Loucy (cell line): ENCODE results near the gene CRISP3.

ENCODE experiments used
- CTCF ChIP-seq: fragments of 200-600 bp; sonication (generic); conservative IDR thresholded peaks from 2 replicates; pipeline ENCODE4 v1.5.1; 2014; ENCODE audit warnings: mild to moderate bottlenecking, antibody characterized with exemption, low read length
- EZH2phosphoT487 ChIP-seq: fragments of 200-600 bp; IDR thresholded peaks from 2 replicates; pipeline ENCODE4 v1.6.1; 2018; ENCODE audit warnings: antibody characterized with exemption, mild to moderate bottlenecking, moderate library complexity, borderline replicate concordance

- TF ChIP-seq CTCF (no peak), EZH2phosphoT487 (no peak)
These were observed 23.8 kb downstream of the CRISP3 start for GRCh38 chr6:49720372-49720771.
